IMR-90 (cell line): ENCODE results near the gene CABP7. TPM values are rescaled to one million over a fixed set of nuclear protein-coding genes. Genes with fewer than 3 reads are reported as not detected.
A peak's percentile ranks its signal among the peaks of the same experiment; 100 is the strongest.

Experiments used
- ATAC-seq: fragments of 200-7000 bp; cut with Tn5 transposase; 2 replicates; pipeline ENCODE4 v1.9.1; 2020; ENCODE audit warnings: low read depth, mild to moderate bottlenecking, moderate library complexity
- BruUV-seq: library from RNA; stranded (reverse); fragments of 400-500 nt; replicated peaks from 2 replicates; lab custom pipeline; 2021; lab: Mats Ljungman, UMichigan
- CTCF ChIA-PET: fragments of 300-600 bp; formaldehyde crosslinking; extraction: SDS; loops from one replicate; lab custom pipeline; 2021; ENCODE audit warnings: antibody characterized with exemption; lab: Yijun Ruan, JAX
- POLR2A ChIA-PET: fragments of 300-600 bp; sonication (Branson Sonifier 250); formaldehyde crosslinking; loops from one replicate; lab custom pipeline; 2022; ENCODE audit warnings: antibody characterized with exemption; ENCODE audit not compliant: unreplicated experiment; lab: Charles Lee
- DNase-seq: peaks from one replicate; pipeline ENCODE4 v3.0.0; 2013
- H2AFZ ChIP-seq: replicated peaks from 2 replicates; pipeline ENCODE3; 2013; ENCODE audit warnings: low read length, mild to moderate bottlenecking; ENCODE audit not compliant: poor library complexity
- H2AK5ac ChIP-seq: 2 replicates; pipeline ENCODE4 v1.6.1; 2013; ENCODE audit warnings: low read depth, low read length, inconsistent platforms
- H2AK9ac ChIP-seq: replicated peaks from 2 replicates; pipeline ENCODE3; 2013; ENCODE audit warnings: mild to moderate bottlenecking, low read depth, low read length, moderate library complexity; ENCODE audit not compliant: poor library complexity
- H2BK120ac ChIP-seq: 2 replicates; pipeline ENCODE4 v1.6.1; 2013; ENCODE audit warnings: low read depth, low read length, inconsistent platforms
- H2BK15ac ChIP-seq: 3 replicates; pipeline ENCODE4 v1.6.1; 2013; ENCODE audit warnings: low read depth, low read length, inconsistent platforms
- H2BK20ac ChIP-seq: 2 replicates; pipeline ENCODE4 v1.6.1; 2013; ENCODE audit warnings: low read depth, mild to moderate bottlenecking, inconsistent platforms, low read length, moderate library complexity
- H2BK5ac ChIP-seq: 2 replicates; pipeline ENCODE4 v1.6.1; 2013; ENCODE audit warnings: mild to moderate bottlenecking, low read depth, low read length, inconsistent platforms; ENCODE audit not compliant: poor library complexity, severe bottlenecking
- H3K14ac ChIP-seq: replicated peaks from 2 replicates; pipeline ENCODE4 v1.6.1; 2013; ENCODE audit warnings: low read depth, low read length, inconsistent platforms
- H3K18ac ChIP-seq: 2 replicates; pipeline ENCODE4 v1.6.1; 2013; ENCODE audit warnings: low read depth, low read length, control low read depth
- H3K23ac ChIP-seq: 2 replicates; pipeline ENCODE4 v1.6.1; 2013; ENCODE audit warnings: low read depth, low read length, inconsistent platforms
- H3K27ac ChIP-seq: 2 replicates; pipeline ENCODE4 v1.5.1; 2013; ENCODE audit warnings: mild to moderate bottlenecking, control low read depth, low read length; ENCODE audit not compliant: insufficient read depth
- H3K27me3 ChIP-seq: 2 replicates; pipeline ENCODE4 v1.6.1; 2013; ENCODE audit warnings: low read length; ENCODE audit not compliant: control insufficient read depth, insufficient read depth
- H3K36me3 ChIP-seq: 2 replicates; pipeline ENCODE4 v1.6.1; 2013; ENCODE audit warnings: low read length, mixed read lengths; ENCODE audit not compliant: control insufficient read depth, insufficient read depth
- H3K4ac ChIP-seq: 2 replicates; pipeline ENCODE4 v1.6.1; 2013; ENCODE audit warnings: low read depth, low read length, inconsistent platforms
- H3K4me1 ChIP-seq: 2 replicates; pipeline ENCODE4 v1.6.1; 2013; ENCODE audit warnings: low read length, mixed read lengths; ENCODE audit not compliant: control insufficient read depth, insufficient read depth
- H3K4me2 ChIP-seq: 2 replicates; pipeline ENCODE4 v1.6.1; 2013; ENCODE audit warnings: low read depth, mild to moderate bottlenecking, control low read depth, low read length, moderate library complexity
- H3K4me3 ChIP-seq: 2 replicates; pipeline ENCODE4 v1.5.1; 2013; ENCODE audit warnings: low read depth, mild to moderate bottlenecking, control low read depth, low read length, moderate library complexity; ENCODE audit not compliant: insufficient read depth
- H3K56ac ChIP-seq: 2 replicates; pipeline ENCODE4 v1.6.1; 2013; ENCODE audit warnings: low read length, inconsistent platforms; ENCODE audit not compliant: insufficient read depth; ENCODE audit errors: extremely low read depth
- H3K79me1 ChIP-seq, 2 experiments: 2 replicates each; pipeline ENCODE4 v1.6.1; 2013; ENCODE audit warnings: low read length in 2 of 2, inconsistent platforms in 1 of 2, low read depth in 1 of 2
- H3K9ac ChIP-seq: 2 replicates; pipeline ENCODE4 v1.6.1; 2013; ENCODE audit warnings: low read depth, low read length, control low read depth
- H3K9me1 ChIP-seq: 2 replicates; pipeline ENCODE4 v1.6.1; 2013; ENCODE audit warnings: low read length, inconsistent platforms; ENCODE audit not compliant: insufficient read depth
- H3K9me3 ChIP-seq: 2 replicates; pipeline ENCODE4 v1.6.1; 2013; ENCODE audit warnings: low read length; ENCODE audit not compliant: control insufficient read depth, insufficient read depth
- H4K20me1 ChIP-seq: 2 replicates; pipeline ENCODE4 v1.6.1; 2013; ENCODE audit warnings: low read length, inconsistent platforms; ENCODE audit not compliant: insufficient read depth
- H4K5ac ChIP-seq: 2 replicates; pipeline ENCODE4 v1.6.1; 2013; ENCODE audit warnings: mild to moderate bottlenecking, low read depth, low read length, control low read depth
- H4K8ac ChIP-seq, 2 experiments: 2 replicates each; pipeline ENCODE4 v1.6.1; 2013; ENCODE audit warnings: low read depth in 2 of 2, low read length in 2 of 2, control low read depth in 1 of 2, inconsistent platforms in 1 of 2
- H4K91ac ChIP-seq: 2 replicates; pipeline ENCODE4 v1.6.1; 2013; ENCODE audit warnings: low read depth, low read length, inconsistent platforms; ENCODE audit not compliant: insufficient read depth
- CEBPB ChIP-seq: IDR thresholded peaks from 2 replicates; pipeline ENCODE4 v1.6.1; 2012; ENCODE audit warnings: low read depth, low read length, improper control_type of control experiment
- FOS ChIP-seq: fragments of 150-350 bp; IDR thresholded peaks from 2 replicates; pipeline ENCODE4 v1.6.1; 2016; ENCODE audit warnings: low read depth, low read length
- MAFK ChIP-seq: IDR thresholded peaks from 2 replicates; pipeline ENCODE4 v1.6.1; 2012; ENCODE audit warnings: low read depth, low read length, improper control_type of control experiment
- MAZ ChIP-seq: IDR thresholded peaks from 2 replicates; pipeline ENCODE4 v1.6.1; 2012; ENCODE audit warnings: low read depth, mild to moderate bottlenecking, low read length, improper control_type of control experiment, moderate library complexity, borderline replicate concordance
- MXI1 ChIP-seq: IDR thresholded peaks from 2 replicates; pipeline ENCODE4 v1.6.1; 2012; ENCODE audit warnings: low read depth, mild to moderate bottlenecking, low read length, moderate library complexity, borderline replicate concordance
- NFE2L2 ChIP-seq: fragments of 150-350 bp; IDR thresholded peaks from 2 replicates; pipeline ENCODE4 v1.6.1; 2016; ENCODE audit warnings: low read depth, mild to moderate bottlenecking, low read length
- RFX5 ChIP-seq: IDR thresholded peaks from 2 replicates; pipeline ENCODE4 v1.8.0; 2012; ENCODE audit warnings: low read depth, mild to moderate bottlenecking, low read length, moderate library complexity
- USF2 ChIP-seq: fragments of 150-350 bp; IDR thresholded peaks from 2 replicates; pipeline ENCODE4 v1.6.1; 2017; ENCODE audit warnings: mild to moderate bottlenecking, antibody characterized with exemption, low read length, low read depth
- WGBS, 2 experiments: methylation state at CpG; one replicate each; pipeline versions ENCODE4 v1.1.5 to v1.1.7; 2013; ENCODE audit warnings: missing lambda C conversion rate in 2 of 2; ENCODE audit not compliant: insufficient read length in 1 of 2; ENCODE audit errors: extremely low coverage in 2 of 2; 5-methylcytosine and 5-hydroxymethylcytosine counted together
- dilution Hi-C: fragments of 300-500 bp; cut with HindIII; formaldehyde crosslinking; loops from one replicate; pipeline ENCODE4 v1.14.3; 2018; ENCODE audit warnings: low sequenced_read_pairs; ENCODE audit not compliant: unreplicated experiment
- in situ Hi-C: fragments of 300-500 bp; cut with MboI; formaldehyde crosslinking; loops from 3 replicates; pipeline ENCODE4 v1.14.3; 2019; ENCODE audit warnings: low sequenced_read_pairs, inconsistent platforms, mixed read lengths
- intact Hi-C: fragments of 100-400 bp; cut with micrococcal nuclease; formaldehyde crosslinking; loops from 2 replicates; pipeline ENCODE4 v1.10.0; 2022
- polyA plus RNA-seq, 3 experiments: library from polyadenylated mRNA; depleted of rRNA; stranded (reverse); fragments of >200 nt; gene quantifications; 2 replicates each; pipeline ENCODE4 v1.2.3, GENCODE V29; 2012; ENCODE audit warnings: low replicate concordance in 1 of 3
- total RNA-seq: library from RNA; depleted of rRNA; stranded (reverse); fragments of >200 nt; gene quantifications from 2 replicates; pipeline ENCODE4 v1.2.3, GENCODE V29; 2012

CABP7 gene
- total and polyA plus RNA-seq, 2 of the 4 experiments (the other 2 are of a cell fraction): under 0.01 to 0.03 TPM

GRCh38 chr22:29753808-29754657 lies 34.2 kb downstream of the CABP7 start:
- in situ Hi-C loops (no loop called here), dilution Hi-C loops (no loop called here), intact Hi-C loops (no loop called here)
- Histone ChIP-seq H2BK15ac (no peak overlapping the region), H3K14ac (no peak overlapping the region), H3K27me3 (no peaks in the 10 kb centered on the region), H2BK120ac (no peak overlapping the region), H3K9ac (no peak overlapping the region), H3K4me3 (no peak overlapping the region), H2AFZ (no peak overlapping the region), H3K23ac (no peak overlapping the region), H2AK5ac (no peak overlapping the region), H4K91ac (no peak overlapping the region), H3K9me3 (no peaks in the 10 kb centered on the region), H4K20me1 (no peaks in the 10 kb centered on the region; the same call in 1 of the 2 replicates), H3K27ac (no peak overlapping the region), H2BK20ac (no peak overlapping the region), H4K8ac (no peak overlapping the region), H2AK9ac (peak overlapping the region; percentile 31), H3K4me2 (no peak overlapping the region), H3K79me1 (peaks cover 13 to 22% of the 10 kb centered on the region in 2 experiments; a peak in 3 of 4 replicates), H3K56ac (no peak overlapping the region), H3K36me3 (peaks cover 5% of the 10 kb centered on the region; the same call in 1 of the 2 replicates), H3K18ac (no peak overlapping the region), H3K9me1 (peaks cover 10% of the 10 kb centered on the region; the same call in 1 of the 2 replicates), H4K5ac (no peak overlapping the region), H3K4ac (no peak overlapping the region), H3K4me1 (no peaks in the 10 kb centered on the region), H2BK5ac (no peak overlapping the region)
- ATAC-seq: no peak
- ChIA-PET CTCF (no interaction called here), POLR2A (no interaction called here)
- no TSS peak for BruUV-seq
- no peak for DNase-seq
- 84% methylated on average over 8 of the region's 16 CpGs; no CpG with 5 or more reads in 1 of the 2 experiments for WGBS, 2 experiments
- TF ChIP-seq MXI1 (no peak), NFE2L2 (no peak), MAZ (no peak), FOS (no peak), MAFK (no peak), CEBPB (no peak), USF2 (no peak), RFX5 (no peak)
